GM12873 (cell line): ENCODE measurements around the gene ENOX1.

Experiments
- CTCF ChIP-seq: IDR thresholded peaks from 2 replicates; pipeline ENCODE4 v1.5.1; 2012; ENCODE audit warnings: low read depth, mild to moderate bottlenecking, moderate library complexity, low read length, control low read depth; ENCODE audit not compliant: insufficient read depth; ENCODE audit errors: missing control alignments

Gene ENOX1

GRCh38 chr13:43676320-43676719, 110.5 kb downstream of the ENOX1 start:
- no peak for TF ChIP-seq CTCF

GRCh38 chr13:43675577-43675976, 111.2 kb downstream of the ENOX1 start:
- TF ChIP-seq CTCF = no peak

GRCh38 chr13:43669964-43670363, 116.8 kb downstream of the ENOX1 start:
- TF ChIP-seq CTCF = no peak

GRCh38 chr13:43669101-43669500, 117.7 kb downstream of the ENOX1 start:
- no peak for TF ChIP-seq CTCF

GRCh38 chr13:43666403-43666802, 120.4 kb downstream of the ENOX1 start:
- TF ChIP-seq CTCF = no peak

GRCh38 chr13:43665388-43665787, 121.4 kb downstream of the ENOX1 start:
- no peak for TF ChIP-seq CTCF

- no peak for TF ChIP-seq CTCF
Measured at GRCh38 chr13:43664700-43665191, 122.0 kb downstream of the ENOX1 start.
